Lower leg skin (tissue), 4 donors: ENCODE data around the gene TAC3. TPM values are rescaled to one million over a fixed set of nuclear protein-coding genes. Genes with fewer than 3 reads are reported as not detected.
"Not testable (repeated sequence)": the region's sequence is repeated elsewhere in the genome, so short reads cannot be mapped to it uniquely, and the experiment has no call there.

Experiments used
- DNase-seq, 2 donors: peaks; one replicate each; pipeline ENCODE4 v3.0.0-alpha.2; 2019; ENCODE audit warnings: low spot score in 2 of 2
- H3K4me3 ChIP-seq: fragments of 200-600 bp; sonication (generic); 2 replicates; pipeline ENCODE4 v1.5.1; 2017; ENCODE audit warnings: mild to moderate bottlenecking, low read depth; ENCODE audit not compliant: poor library complexity, severe bottlenecking
- POLR2A ChIP-seq, 2 donors: fragments of 450-650 bp; IDR thresholded peaks; one replicate each; pipeline ENCODE4 v1.6.1; 2016 to 2017; ENCODE audit warnings: antibody characterized with exemption in 2 of 2, mild to moderate bottlenecking in 1 of 2, moderate library complexity in 1 of 2
- whole genome bisulfite sequencing, 2 donors: methylation state at CpG; one replicate each; pipeline ENCODE4 v1.1.5; 2018; 5-methylcytosine and 5-hydroxymethylcytosine counted together
- intact Hi-C: fragments of 100-400 bp; cut with DNase I; formaldehyde crosslinking; loops from one replicate; pipeline ENCODE4 v1.15.0; 2023; ENCODE audit warnings: low total_unique reads
- total RNA-seq, 4 donors: library from RNA; depleted of rRNA; stranded (reverse); fragments of >200 nt; gene quantifications; one replicate each; pipeline ENCODE4 v1.1.0, GENCODE V29; 2016
- TF ChIP-seq, protein P1 (sequence below), 3 donors: fragments of 450-650 bp; IDR thresholded peaks; one replicate each; pipeline ENCODE4 v1.5.1; 2016; ENCODE audit warnings: antibody characterized with exemption in 3 of 3, mild to moderate bottlenecking in 3 of 3, moderate library complexity in 2 of 3

The TAC3 gene
- under 1 TPM in 1 of 4 donors, not detected in 3; 0.46 TPM for total RNA-seq

GRCh38 chr12:57016348-57016747, at the start of gene TAC3:
TSS of gene TAC3 (minus strand) at chr12:57016529. CDS start at chr12:57015797, 732 bp downstream.
- intact Hi-C loops, result no loop called here
- 66 to 71% methylated on average over 6 of the region's 6 CpGs for WGBS, 2 donors
- no peak for TF ChIP-seq POLR2A (IDR thresholded peaks at IDR 0.05)
- TF ChIP-seq, protein P1, sequence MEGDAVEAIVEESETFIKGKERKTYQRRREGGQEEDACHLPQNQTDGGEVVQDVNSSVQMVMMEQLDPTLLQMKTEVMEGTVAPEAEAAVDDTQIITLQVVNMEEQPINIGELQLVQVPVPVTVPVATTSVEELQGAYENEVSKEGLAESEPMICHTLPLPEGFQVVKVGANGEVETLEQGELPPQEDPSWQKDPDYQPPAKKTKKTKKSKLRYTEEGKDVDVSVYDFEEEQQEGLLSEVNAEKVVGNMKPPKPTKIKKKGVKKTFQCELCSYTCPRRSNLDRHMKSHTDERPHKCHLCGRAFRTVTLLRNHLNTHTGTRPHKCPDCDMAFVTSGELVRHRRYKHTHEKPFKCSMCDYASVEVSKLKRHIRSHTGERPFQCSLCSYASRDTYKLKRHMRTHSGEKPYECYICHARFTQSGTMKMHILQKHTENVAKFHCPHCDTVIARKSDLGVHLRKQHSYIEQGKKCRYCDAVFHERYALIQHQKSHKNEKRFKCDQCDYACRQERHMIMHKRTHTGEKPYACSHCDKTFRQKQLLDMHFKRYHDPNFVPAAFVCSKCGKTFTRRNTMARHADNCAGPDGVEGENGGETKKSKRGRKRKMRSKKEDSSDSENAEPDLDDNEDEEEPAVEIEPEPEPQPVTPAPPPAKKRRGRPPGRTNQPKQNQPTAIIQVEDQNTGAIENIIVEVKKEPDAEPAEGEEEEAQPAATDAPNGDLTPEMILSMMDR (IDR thresholded peaks at IDR 0.05), result no peak
- H3K4me3 ChIP-seq, result no peak within 1 kb of the TSS
- DNase-seq, result no peak

DNA sequence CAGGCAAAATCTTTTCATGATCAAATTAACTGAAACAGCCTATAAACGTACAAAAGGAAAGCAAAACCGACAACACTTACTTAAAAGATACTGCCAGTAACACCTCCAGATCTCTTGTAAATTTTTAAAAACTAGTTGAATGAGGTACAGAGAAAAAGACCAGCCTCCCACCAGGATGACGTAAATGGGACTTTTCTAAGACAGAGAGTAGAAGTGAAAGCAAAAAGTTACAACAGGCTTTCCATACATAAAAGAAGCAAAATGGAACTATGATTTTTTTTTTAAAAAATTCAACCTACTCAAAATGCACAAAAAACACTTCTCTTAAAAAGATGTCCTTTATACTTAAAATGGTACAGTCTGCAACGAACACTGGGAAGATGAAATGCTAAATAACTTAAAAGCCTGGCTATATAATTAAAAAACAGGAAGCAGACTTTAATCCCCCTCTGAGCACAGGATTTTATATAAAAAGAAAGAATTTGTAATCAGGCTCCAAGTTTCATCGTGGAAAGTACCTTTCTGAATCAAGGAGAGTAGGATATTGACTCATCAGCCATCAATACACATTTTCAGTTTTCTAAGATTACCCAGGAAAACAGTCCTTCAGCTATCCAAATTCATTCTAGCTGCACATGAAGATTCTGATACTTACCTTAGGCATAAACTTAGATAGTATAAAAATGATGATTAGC, 47.8 kb upstream of the TAC3 start:
- 65% methylated on average over 5 of the region's 5 CpGs for WGBS, 2 donors
- TF ChIP-seq POLR2A (IDR thresholded peaks at IDR 0.05), result no peak
- DNase-seq, result no peak
- no peak overlapping the region for H3K4me3 ChIP-seq
- intact Hi-C loops, result no loop called here

DNA sequence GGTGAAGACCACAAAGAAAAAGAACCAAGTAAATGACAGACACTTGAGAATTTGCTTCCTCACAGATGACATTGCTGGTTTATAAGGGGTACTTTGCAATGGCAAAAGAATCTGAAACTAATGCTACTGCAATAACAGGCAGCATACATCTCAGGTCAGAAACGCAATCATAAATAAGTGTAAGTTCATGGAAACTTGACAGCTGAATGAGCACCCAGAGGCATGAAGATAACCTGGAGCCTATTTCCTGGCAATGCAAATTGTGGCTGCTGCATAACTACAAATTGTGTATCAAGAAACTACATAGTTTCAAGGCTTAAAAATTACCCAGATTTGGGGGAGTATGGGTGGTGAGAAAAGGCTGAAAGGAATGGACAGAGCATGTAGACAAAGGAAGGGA, 42.1 kb upstream of the TAC3 start:
- 94 to 96% methylated on average over 1 of the region's 1 CpG for WGBS, 2 donors
- no peak overlapping the region for H3K4me3 ChIP-seq
- intact Hi-C loops, result loop anchor here (5.0 kb wide), 1 partner anchor 46 kb away; no protein-coding TSS in a partner anchor
- no peak for DNase-seq
- no peak for TF ChIP-seq POLR2A (IDR thresholded peaks at IDR 0.05)
- TF ChIP-seq, protein P1 (IDR thresholded peaks at IDR 0.05), result no peak

- DNase-seq, result no peak
- WGBS, 2 donors, result 85 to 87% methylated on average over 6 of the region's 6 CpGs
- H3K4me3 ChIP-seq, result no peak overlapping the region
- intact Hi-C loops, result loop anchor here (5.0 kb wide), 1 partner anchor 45 kb away; no protein-coding TSS in a partner anchor
- TF ChIP-seq, protein P1 (IDR thresholded peaks at IDR 0.05), result no peak
- no peak for TF ChIP-seq POLR2A (IDR thresholded peaks at IDR 0.05)
Measured at GRCh38 chr12:57057067-57057751, 40.9 kb upstream of the TAC3 start.

DNA sequence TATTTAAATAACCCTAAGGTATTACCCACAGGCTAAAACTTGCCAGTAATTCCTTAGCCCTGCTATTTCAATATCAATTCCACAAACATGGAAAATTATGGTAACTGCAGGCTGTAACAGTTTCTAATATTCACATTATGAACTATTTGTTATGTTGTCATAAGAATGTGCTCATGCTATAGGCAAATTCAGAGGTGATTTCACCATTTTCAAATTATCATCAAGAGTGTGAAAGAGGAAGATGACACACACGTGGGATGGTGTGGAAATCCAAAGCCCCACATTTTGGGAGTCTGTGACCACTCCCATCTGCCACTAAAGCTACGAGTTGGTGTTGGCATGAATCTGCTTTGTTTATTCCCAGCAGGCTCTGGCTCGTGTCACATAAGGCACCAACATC, 39.5 kb upstream of the TAC3 start:
- 23 to 38% methylated on average over 3 of the region's 3 CpGs for WGBS, 2 donors
- no peak for DNase-seq
- intact Hi-C loops, result loop anchor here (5.0 kb wide), 1 partner anchor 44 kb away; no protein-coding TSS in a partner anchor
- H3K4me3 ChIP-seq, result no peak overlapping the region
- TF ChIP-seq POLR2A (IDR thresholded peaks at IDR 0.05), result no peak
- TF ChIP-seq, protein P1 (IDR thresholded peaks at IDR 0.05), result no peak

DNA sequence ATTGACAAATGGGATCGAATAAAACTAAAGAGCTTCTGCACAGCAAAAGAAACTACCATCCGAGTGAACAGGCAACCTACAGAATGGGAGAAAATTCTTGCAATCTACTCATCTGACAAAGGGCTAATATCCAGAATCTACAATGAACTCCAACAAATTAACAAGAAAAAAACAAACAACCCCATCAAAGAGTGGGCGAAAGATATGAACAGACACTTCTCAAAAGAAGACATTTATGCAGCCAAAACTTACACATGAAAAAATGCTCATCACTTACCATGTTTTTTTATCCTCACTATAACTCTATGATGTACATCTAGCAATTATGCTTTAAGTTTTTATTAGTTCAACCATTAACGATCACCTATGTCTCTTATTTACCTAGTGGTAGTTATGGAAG, 37.6 kb upstream of the TAC3 start:
- DNase-seq, intact Hi-C loops, H3K4me3 ChIP-seq: not testable (repeated sequence)
- 96 to 98% methylated on average over 4 of the region's 4 CpGs for WGBS, 2 donors

- 98 to 100% methylated on average over 4 of the region's 4 CpGs for WGBS, 2 donors
- H3K4me3 ChIP-seq, DNase-seq, intact Hi-C loops: not testable (repeated sequence)
Measured at GRCh38 chr12:57053146-57053545, 36.8 kb upstream of the TAC3 start.
